PC-9 (cell line): ENCODE results near the gene MYO1E.

Source experiments
- EZH2 ChIP-seq: fragments of 200-600 bp; sonication (generic); IDR thresholded peaks from 2 replicates; pipeline ENCODE4 v1.8.0; 2017; ENCODE audit warnings: antibody characterized with exemption, low read depth
- TF ChIP-seq, protein P1 (sequence below): fragments of 200-600 bp; sonication (generic); conservative IDR thresholded peaks from 2 replicates; pipeline ENCODE4 v1.6.1; 2017; ENCODE audit warnings: mixed run types, antibody characterized with exemption, mild to moderate bottlenecking, moderate library complexity

DNA sequence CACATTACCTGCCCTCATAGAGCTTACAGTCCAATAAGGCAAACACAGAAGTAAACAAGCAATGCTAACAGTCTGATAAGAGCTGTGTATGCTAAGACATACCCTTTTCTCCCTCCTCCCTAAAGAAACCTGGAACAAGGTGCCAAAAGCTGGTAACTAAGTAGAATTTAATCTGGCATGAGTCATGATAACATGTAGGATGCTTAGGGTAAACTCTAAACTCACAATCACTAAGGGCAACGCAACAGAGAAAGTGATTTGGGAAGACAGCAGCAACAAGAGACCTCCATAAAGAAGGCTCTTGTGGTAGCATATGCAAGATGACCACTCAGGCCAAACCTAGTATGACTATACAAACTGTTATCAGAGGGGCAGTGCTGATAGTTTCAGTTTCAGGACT is 55.5 kb downstream of the MYO1E start:
- TF ChIP-seq, protein P1, sequence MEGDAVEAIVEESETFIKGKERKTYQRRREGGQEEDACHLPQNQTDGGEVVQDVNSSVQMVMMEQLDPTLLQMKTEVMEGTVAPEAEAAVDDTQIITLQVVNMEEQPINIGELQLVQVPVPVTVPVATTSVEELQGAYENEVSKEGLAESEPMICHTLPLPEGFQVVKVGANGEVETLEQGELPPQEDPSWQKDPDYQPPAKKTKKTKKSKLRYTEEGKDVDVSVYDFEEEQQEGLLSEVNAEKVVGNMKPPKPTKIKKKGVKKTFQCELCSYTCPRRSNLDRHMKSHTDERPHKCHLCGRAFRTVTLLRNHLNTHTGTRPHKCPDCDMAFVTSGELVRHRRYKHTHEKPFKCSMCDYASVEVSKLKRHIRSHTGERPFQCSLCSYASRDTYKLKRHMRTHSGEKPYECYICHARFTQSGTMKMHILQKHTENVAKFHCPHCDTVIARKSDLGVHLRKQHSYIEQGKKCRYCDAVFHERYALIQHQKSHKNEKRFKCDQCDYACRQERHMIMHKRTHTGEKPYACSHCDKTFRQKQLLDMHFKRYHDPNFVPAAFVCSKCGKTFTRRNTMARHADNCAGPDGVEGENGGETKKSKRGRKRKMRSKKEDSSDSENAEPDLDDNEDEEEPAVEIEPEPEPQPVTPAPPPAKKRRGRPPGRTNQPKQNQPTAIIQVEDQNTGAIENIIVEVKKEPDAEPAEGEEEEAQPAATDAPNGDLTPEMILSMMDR: no peak
- TF ChIP-seq EZH2: no peak
